ENCODE data around the gene NIBAN1. TPM values are rescaled to one million over a fixed set of nuclear protein-coding genes. Genes with fewer than 3 reads are reported as not detected.

Gene NIBAN1
- total and polyA plus RNA-seq, 2 of the 8 experiments (the other 6 are each of a cell fraction or from before 2014, with no cell fraction given): 5.7 to 15.2 TPM

DNA sequence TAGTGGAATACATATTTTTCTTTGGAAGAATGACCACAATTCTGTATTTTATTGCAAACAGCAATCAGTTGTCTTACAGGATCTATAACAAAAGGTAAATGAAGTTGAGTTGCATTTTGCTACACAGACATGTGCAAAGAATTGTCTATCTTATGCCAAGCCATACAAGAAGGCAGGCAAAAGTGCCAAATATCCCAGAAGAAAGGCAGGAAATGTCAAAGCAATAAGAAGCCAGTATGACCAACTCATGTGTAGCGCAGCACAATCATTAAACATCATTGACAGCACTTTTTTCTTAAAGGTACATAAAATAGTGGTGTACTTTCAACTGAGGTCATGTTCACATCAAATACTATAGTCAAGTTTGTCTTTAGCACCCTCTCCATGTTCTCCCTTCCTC, 42.7 kb downstream of the NIBAN1 start (continued):
- TF ChIP-seq, protein P1, sequence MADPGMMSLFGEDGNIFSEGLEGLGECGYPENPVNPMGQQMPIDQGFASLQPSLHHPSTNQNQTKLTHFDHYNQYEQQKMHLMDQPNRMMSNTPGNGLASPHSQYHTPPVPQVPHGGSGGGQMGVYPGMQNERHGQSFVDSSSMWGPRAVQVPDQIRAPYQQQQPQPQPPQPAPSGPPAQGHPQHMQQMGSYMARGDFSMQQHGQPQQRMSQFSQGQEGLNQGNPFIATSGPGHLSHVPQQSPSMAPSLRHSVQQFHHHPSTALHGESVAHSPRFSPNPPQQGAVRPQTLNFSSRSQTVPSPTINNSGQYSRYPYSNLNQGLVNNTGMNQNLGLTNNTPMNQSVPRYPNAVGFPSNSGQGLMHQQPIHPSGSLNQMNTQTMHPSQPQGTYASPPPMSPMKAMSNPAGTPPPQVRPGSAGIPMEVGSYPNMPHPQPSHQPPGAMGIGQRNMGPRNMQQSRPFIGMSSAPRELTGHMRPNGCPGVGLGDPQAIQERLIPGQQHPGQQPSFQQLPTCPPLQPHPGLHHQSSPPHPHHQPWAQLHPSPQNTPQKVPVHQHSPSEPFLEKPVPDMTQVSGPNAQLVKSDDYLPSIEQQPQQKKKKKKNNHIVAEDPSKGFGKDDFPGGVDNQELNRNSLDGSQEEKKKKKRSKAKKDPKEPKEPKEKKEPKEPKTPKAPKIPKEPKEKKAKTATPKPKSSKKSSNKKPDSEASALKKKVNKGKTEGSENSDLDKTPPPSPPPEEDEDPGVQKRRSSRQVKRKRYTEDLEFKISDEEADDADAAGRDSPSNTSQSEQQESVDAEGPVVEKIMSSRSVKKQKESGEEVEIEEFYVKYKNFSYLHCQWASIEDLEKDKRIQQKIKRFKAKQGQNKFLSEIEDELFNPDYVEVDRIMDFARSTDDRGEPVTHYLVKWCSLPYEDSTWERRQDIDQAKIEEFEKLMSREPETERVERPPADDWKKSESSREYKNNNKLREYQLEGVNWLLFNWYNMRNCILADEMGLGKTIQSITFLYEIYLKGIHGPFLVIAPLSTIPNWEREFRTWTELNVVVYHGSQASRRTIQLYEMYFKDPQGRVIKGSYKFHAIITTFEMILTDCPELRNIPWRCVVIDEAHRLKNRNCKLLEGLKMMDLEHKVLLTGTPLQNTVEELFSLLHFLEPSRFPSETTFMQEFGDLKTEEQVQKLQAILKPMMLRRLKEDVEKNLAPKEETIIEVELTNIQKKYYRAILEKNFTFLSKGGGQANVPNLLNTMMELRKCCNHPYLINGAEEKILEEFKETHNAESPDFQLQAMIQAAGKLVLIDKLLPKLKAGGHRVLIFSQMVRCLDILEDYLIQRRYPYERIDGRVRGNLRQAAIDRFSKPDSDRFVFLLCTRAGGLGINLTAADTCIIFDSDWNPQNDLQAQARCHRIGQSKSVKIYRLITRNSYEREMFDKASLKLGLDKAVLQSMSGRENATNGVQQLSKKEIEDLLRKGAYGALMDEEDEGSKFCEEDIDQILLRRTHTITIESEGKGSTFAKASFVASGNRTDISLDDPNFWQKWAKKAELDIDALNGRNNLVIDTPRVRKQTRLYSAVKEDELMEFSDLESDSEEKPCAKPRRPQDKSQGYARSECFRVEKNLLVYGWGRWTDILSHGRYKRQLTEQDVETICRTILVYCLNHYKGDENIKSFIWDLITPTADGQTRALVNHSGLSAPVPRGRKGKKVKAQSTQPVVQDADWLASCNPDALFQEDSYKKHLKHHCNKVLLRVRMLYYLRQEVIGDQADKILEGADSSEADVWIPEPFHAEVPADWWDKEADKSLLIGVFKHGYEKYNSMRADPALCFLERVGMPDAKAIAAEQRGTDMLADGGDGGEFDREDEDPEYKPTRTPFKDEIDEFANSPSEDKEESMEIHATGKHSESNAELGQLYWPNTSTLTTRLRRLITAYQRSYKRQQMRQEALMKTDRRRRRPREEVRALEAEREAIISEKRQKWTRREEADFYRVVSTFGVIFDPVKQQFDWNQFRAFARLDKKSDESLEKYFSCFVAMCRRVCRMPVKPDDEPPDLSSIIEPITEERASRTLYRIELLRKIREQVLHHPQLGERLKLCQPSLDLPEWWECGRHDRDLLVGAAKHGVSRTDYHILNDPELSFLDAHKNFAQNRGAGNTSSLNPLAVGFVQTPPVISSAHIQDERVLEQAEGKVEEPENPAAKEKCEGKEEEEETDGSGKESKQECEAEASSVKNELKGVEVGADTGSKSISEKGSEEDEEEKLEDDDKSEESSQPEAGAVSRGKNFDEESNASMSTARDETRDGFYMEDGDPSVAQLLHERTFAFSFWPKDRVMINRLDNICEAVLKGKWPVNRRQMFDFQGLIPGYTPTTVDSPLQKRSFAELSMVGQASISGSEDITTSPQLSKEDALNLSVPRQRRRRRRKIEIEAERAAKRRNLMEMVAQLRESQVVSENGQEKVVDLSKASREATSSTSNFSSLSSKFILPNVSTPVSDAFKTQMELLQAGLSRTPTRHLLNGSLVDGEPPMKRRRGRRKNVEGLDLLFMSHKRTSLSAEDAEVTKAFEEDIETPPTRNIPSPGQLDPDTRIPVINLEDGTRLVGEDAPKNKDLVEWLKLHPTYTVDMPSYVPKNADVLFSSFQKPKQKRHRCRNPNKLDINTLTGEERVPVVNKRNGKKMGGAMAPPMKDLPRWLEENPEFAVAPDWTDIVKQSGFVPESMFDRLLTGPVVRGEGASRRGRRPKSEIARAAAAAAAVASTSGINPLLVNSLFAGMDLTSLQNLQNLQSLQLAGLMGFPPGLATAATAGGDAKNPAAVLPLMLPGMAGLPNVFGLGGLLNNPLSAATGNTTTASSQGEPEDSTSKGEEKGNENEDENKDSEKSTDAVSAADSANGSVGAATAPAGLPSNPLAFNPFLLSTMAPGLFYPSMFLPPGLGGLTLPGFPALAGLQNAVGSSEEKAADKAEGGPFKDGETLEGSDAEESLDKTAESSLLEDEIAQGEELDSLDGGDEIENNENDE (IDR thresholded peaks at IDR 0.05; ENCODE audit: insufficient replicate concordance, low read length): no peak
- TF ChIP-seq ZNF274 (IDR thresholded peaks at IDR 0.05; ENCODE audit: borderline replicate concordance, extremely low read depth, low read length): no peak
- no peak for TF ChIP-seq TAF7 (optimal IDR thresholded peaks at IDR 0.05; ENCODE audit: borderline replicate concordance, low read depth, low read length)
- TF ChIP-seq CTBP2 (IDR thresholded peaks at IDR 0.05; ENCODE audit: borderline replicate concordance, insufficient read depth, insufficient read length, low read length): no peak
- TF ChIP-seq, protein P2, sequence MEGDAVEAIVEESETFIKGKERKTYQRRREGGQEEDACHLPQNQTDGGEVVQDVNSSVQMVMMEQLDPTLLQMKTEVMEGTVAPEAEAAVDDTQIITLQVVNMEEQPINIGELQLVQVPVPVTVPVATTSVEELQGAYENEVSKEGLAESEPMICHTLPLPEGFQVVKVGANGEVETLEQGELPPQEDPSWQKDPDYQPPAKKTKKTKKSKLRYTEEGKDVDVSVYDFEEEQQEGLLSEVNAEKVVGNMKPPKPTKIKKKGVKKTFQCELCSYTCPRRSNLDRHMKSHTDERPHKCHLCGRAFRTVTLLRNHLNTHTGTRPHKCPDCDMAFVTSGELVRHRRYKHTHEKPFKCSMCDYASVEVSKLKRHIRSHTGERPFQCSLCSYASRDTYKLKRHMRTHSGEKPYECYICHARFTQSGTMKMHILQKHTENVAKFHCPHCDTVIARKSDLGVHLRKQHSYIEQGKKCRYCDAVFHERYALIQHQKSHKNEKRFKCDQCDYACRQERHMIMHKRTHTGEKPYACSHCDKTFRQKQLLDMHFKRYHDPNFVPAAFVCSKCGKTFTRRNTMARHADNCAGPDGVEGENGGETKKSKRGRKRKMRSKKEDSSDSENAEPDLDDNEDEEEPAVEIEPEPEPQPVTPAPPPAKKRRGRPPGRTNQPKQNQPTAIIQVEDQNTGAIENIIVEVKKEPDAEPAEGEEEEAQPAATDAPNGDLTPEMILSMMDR (IDR thresholded peaks at IDR 0.05; ENCODE audit: control extremely low read depth in 1 of 3, insufficient read depth in 1 of 3, low read depth in 1 of 3, low read length in 3 of 3): no peak
- no peak for TF ChIP-seq SIN3A (conservative IDR thresholded peaks at IDR 0.05 in 1 of 2, IDR thresholded peaks at IDR 0.05 in 1 of 2; ENCODE audit: low read depth in 1 of 2, low read length in 2 of 2)
- no peak for TF ChIP-seq CHD2 (IDR thresholded peaks at IDR 0.05; ENCODE audit: low read length)
- no peak for TF ChIP-seq SUZ12 (IDR thresholded peaks at IDR 0.05; ENCODE audit: low read length)
